Measurements from ENCODE around the gene AHI1.

Gene AHI1

GRCh38 chr6:135295085-135295484 is 202.5 kb downstream of the AHI1 start:
- no peak for DNase-seq (ENCODE audit: low spot score)

- DNase-seq (ENCODE audit: low spot score), result no peak
Observed at GRCh38 chr6:135291288-135292076, 206.1 kb downstream of the AHI1 start.

- DNase-seq (ENCODE audit: low spot score), result no peak
Observed at GRCh38 chr6:135289816-135290215, 207.7 kb downstream of the AHI1 start.

GRCh38 chr6:135286962-135287538 is 210.5 kb downstream of the AHI1 start:
- DNase-seq (ENCODE audit: low spot score), result no peak

GRCh38 chr6:135285165-135285564 is 212.4 kb downstream of the AHI1 start:
- DNase-seq (ENCODE audit: low spot score), result no peak

- no peak for DNase-seq (ENCODE audit: low spot score)
Observed at GRCh38 chr6:135283926-135284325, 213.6 kb downstream of the AHI1 start.

GRCh38 chr6:135282395-135282794 is 215.1 kb downstream of the AHI1 start:
- DNase-seq (ENCODE audit: low spot score), result no peak

GRCh38 chr6:135281964-135282363 is 215.6 kb downstream of the AHI1 start:
- DNase-seq (ENCODE audit: low spot score), result no peak

- DNase-seq (ENCODE audit: low spot score), result no peak
Observed at GRCh38 chr6:135281227-135281626, 216.3 kb downstream of the AHI1 start.

- no peak for DNase-seq (ENCODE audit: low spot score)
Observed at GRCh38 chr6:135280375-135281136, 217.0 kb downstream of the AHI1 start.

- DNase-seq (ENCODE audit: low spot score), result no peak
Observed at GRCh38 chr6:135277422-135277821, 220.1 kb downstream of the AHI1 start.

GRCh38 chr6:135274561-135275293 is 222.8 kb downstream of the AHI1 start:
- no peak for DNase-seq (ENCODE audit: low spot score)

GRCh38 chr6:135271626-135272025 is 225.9 kb downstream of the AHI1 start:
- no peak for DNase-seq (ENCODE audit: low spot score)

- DNase-seq (ENCODE audit: low spot score), result no peak
Observed at GRCh38 chr6:135270676-135271536, 226.6 kb downstream of the AHI1 start.

- no peak for DNase-seq (ENCODE audit: low spot score)
Observed at GRCh38 chr6:135269481-135269891, 228.1 kb downstream of the AHI1 start.

GRCh38 chr6:135268740-135269139 is 228.8 kb downstream of the AHI1 start:
- no peak for DNase-seq (ENCODE audit: low spot score)

GRCh38 chr6:135268263-135268662 is 229.3 kb downstream of the AHI1 start:
- no peak for DNase-seq (ENCODE audit: low spot score)

GRCh38 chr6:135267085-135267484 is 230.5 kb downstream of the AHI1 start:
- DNase-seq (ENCODE audit: low spot score), result no peak

GRCh38 chr6:135266675-135267074 is 230.9 kb downstream of the AHI1 start:
- no peak for DNase-seq (ENCODE audit: low spot score)

GRCh38 chr6:135265278-135265677 is 232.3 kb downstream of the AHI1 start:
- no peak for DNase-seq (ENCODE audit: low spot score)

Data from left forelimb (tissue), 1 donor.